ENCODE data around the gene RPL29.

The RPL29 gene

GRCh38 chr3:51945031-51945840 lies 50.5 kb downstream of the RPL29 start:
- DNase-seq: no peak

- DNase-seq: no peak
Observed at GRCh38 chr3:51944451-51945021, 51.2 kb downstream of the RPL29 start.

Measured in suppressor macrophage (primary cell).